ENCODE data around the gene SVOPL. TPM values are rescaled to one million over a fixed set of nuclear protein-coding genes. Genes with fewer than 3 reads are reported as not detected.

The SVOPL gene
- total and polyA plus RNA-seq, 5 donors = not detected

DNA sequence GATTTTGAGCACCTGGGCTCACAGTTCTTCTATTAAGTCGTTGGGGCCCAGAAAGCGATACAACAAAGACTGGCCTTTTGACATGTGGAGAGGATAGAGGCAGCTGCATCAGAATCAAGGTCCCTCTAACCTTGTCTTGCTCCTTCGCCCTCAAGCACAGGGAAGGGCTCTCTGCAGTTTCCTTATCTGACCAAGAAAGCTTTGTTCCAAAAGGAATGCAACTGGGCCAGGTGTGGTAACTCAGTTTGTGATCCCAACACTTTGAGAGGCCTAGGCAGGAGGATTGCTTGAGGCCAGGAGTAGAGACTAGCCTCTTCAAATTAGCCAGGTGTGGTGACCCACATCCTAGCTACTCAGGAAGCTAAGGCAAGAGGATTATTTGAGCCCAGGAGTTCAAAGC is 32.2 kb downstream of the SVOPL start:
- Histone ChIP-seq H3K27me3 (ENCODE audit: control insufficient read depth, insufficient read depth) (no peaks in the 10 kb centered on the region), H3K4me1 (ENCODE audit: control insufficient read depth, insufficient read depth, low read length) (no peaks in the 10 kb centered on the region), H3K4me3 (ENCODE audit: low read length) (no peak overlapping the region), H3K27ac (ENCODE audit: low read length) (no peak overlapping the region), H3K9me3 (ENCODE audit: control insufficient read depth, low read length) (peaks cover 1% of the 10 kb centered on the region)
- DNase-seq = no peak
- no peak for ATAC-seq
- intact Hi-C loops (cut with DNase I) = no loop called here
- 89% methylated on average over 3 of the region's 3 CpGs for WGBS

DNA sequence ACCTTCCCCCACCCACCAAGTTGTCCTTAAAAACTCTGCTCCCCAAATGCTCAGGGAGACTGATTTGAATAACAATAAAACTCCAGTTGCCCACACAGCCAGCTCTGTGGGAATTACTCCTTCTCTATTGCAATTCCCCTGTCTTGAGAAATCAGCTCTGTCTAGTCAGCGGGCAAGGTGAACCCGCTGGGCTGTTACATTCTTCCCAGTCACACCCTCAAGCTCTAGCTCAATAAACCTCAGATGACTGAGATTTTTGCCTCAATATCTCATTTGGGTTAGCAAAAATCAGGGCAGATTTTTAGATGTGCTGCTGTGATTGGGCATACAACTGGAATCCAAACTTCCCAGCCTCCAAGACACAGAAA is 32.9 kb downstream of the SVOPL start:
- DNase-seq (no peak), ATAC-seq (no peak)
- WGBS = 97% methylated on average over 2 of the region's 2 CpGs
- no peaks in the 10 kb centered on the region for H3K27me3 ChIP-seq (ENCODE audit: control insufficient read depth, insufficient read depth)
- H3K4me3 ChIP-seq (ENCODE audit: low read length) = no peak overlapping the region
- H3K27ac ChIP-seq (ENCODE audit: low read length) = no peak overlapping the region
- H3K4me1 ChIP-seq (ENCODE audit: control insufficient read depth, insufficient read depth, low read length) = no peaks in the 10 kb centered on the region
- intact Hi-C loops (cut with DNase I) = no loop called here
- H3K9me3 ChIP-seq (ENCODE audit: control insufficient read depth, low read length) = peaks cover 1% of the 10 kb centered on the region

DNA sequence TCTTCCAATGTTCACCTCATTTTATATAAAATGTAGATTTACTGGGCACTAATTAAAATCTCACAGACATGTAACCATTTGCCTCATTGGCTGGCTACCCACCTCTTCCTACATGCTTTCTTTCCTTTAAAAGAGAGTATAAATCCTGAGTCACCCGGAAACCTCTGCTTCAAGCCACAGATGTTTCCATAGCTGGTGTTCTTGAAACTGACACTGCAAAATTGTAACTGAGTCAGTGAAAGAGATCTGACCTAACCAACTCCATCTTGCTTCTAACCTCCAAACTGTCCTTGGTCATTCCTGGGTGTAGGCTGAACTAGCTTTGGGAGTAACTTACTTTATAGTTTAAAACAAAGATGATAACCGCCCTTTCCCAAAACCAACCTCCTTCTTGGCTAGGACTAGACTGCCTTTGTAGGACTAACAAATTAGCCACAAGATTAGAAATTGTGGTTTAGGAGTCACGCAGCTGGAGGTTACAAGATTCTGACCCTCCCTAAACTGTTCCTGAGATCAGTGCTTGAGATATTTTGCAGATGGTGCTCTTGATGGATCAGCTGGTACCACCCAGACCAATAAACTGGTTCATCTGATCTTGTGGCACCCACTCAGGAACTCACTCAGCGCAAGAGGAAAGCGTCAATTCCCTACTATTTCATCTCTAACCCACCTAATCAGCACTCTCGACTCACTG is 33.5 kb downstream of the SVOPL start:
- intact Hi-C loops (cut with DNase I) = no loop called here
- no peaks in the 10 kb centered on the region for H3K27me3 ChIP-seq (ENCODE audit: control insufficient read depth, insufficient read depth)
- H3K4me1 ChIP-seq (ENCODE audit: control insufficient read depth, insufficient read depth, low read length) = no peaks in the 10 kb centered on the region
- H3K4me3 ChIP-seq (ENCODE audit: low read length) = no peak overlapping the region
- DNase-seq = no peak
- peaks cover 1% of the 10 kb centered on the region for H3K9me3 ChIP-seq (ENCODE audit: control insufficient read depth, low read length)
- no peak for ATAC-seq
- no peak overlapping the region for H3K27ac ChIP-seq (ENCODE audit: low read length)
- 91% methylated on average over 6 of the region's 6 CpGs for WGBS

DNA sequence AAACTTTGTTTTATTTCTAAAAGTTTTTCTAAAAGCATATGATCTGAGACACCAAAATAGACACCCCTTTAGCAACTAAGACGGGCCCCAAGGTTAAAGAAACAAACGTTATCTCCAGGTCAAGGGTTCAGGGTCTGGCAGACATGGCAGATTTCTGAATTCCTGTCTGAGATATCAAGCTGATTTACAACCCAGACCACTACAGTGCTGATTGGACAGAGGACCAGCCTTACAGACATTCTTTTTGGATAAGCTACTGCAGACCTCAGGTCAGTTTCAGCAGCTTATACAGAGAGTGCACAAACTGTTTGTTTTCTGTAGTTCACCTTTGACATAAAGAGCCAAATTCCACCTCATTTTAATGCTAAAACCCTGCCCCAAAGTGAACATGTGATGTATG is 34.8 kb downstream of the SVOPL start:
- Histone ChIP-seq H3K4me3 (ENCODE audit: low read length) (no peak overlapping the region), H3K27me3 (ENCODE audit: control insufficient read depth, insufficient read depth) (no peaks in the 10 kb centered on the region), H3K27ac (ENCODE audit: low read length) (no peak overlapping the region), H3K4me1 (ENCODE audit: control insufficient read depth, insufficient read depth, low read length) (no peaks in the 10 kb centered on the region), H3K9me3 (ENCODE audit: control insufficient read depth, low read length) (peaks cover 1% of the 10 kb centered on the region)
- intact Hi-C loops (cut with DNase I) = no loop called here
- no peak for ATAC-seq
- 6% methylated on average over 2 of the region's 2 CpGs for WGBS
- DNase-seq = no peak

DNA sequence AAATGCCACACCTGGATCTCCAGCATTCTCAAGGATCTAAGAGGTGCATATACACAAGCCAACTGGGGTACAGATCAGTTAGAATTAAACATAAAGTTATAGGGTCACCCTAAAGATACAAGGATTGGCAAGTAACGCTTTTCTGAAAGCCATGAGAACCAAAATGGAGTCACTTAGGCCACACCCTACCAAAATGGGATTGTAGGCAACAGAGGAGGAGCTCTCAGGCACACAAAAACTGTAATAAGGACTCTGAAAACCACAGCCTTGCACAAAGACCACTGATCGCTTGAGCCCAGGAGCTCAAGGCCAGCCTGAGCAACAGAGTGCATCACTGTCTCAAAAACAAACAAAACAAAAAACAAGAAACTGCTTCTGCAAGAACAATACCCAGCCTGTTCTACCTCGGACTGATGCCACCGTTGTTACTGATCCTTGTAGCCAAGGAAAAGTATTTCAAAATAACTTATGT is 35.5 kb downstream of the SVOPL start:
- DNase-seq = no peak
- Histone ChIP-seq H3K27ac (ENCODE audit: low read length) (no peak overlapping the region), H3K4me1 (ENCODE audit: control insufficient read depth, insufficient read depth, low read length) (no peaks in the 10 kb centered on the region), H3K9me3 (ENCODE audit: control insufficient read depth, low read length) (peaks cover 1% of the 10 kb centered on the region), H3K27me3 (ENCODE audit: control insufficient read depth, insufficient read depth) (no peaks in the 10 kb centered on the region), H3K4me3 (ENCODE audit: low read length) (no peak overlapping the region)
- intact Hi-C loops (cut with DNase I) = no loop called here
- WGBS = 61% methylated on average over 4 of the region's 4 CpGs
- no peak for ATAC-seq

DNA sequence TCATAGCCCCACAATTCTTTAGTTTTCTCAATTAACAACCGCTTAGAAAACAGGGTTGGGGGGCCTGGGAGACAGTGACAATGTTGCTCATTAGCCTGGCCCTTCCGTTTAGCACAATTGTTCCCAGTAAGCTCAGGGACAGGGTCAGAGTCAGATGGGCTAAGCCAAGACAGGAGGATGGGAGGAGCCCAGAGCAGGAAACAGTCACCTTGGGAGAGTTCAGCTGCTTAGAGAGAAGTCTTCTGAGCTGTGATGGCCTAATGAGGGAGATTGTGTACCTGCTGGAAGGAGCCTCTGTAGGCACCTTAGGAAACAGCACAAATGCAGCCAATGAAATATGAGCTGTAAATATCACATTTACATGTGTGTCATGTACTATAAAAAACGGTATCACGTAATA is 35.9 kb downstream of the SVOPL start:
- Histone ChIP-seq H3K27ac (ENCODE audit: low read length) (no peak overlapping the region), H3K9me3 (ENCODE audit: control insufficient read depth, low read length) (peaks cover 1% of the 10 kb centered on the region), H3K4me1 (ENCODE audit: control insufficient read depth, insufficient read depth, low read length) (no peaks in the 10 kb centered on the region), H3K27me3 (ENCODE audit: control insufficient read depth, insufficient read depth) (no peaks in the 10 kb centered on the region), H3K4me3 (ENCODE audit: low read length) (no peak overlapping the region)
- DNase-seq (no peak), ATAC-seq (no peak)
- WGBS = 67% methylated on average over 4 of the region's 4 CpGs
- intact Hi-C loops (cut with DNase I) = no loop called here

DNA sequence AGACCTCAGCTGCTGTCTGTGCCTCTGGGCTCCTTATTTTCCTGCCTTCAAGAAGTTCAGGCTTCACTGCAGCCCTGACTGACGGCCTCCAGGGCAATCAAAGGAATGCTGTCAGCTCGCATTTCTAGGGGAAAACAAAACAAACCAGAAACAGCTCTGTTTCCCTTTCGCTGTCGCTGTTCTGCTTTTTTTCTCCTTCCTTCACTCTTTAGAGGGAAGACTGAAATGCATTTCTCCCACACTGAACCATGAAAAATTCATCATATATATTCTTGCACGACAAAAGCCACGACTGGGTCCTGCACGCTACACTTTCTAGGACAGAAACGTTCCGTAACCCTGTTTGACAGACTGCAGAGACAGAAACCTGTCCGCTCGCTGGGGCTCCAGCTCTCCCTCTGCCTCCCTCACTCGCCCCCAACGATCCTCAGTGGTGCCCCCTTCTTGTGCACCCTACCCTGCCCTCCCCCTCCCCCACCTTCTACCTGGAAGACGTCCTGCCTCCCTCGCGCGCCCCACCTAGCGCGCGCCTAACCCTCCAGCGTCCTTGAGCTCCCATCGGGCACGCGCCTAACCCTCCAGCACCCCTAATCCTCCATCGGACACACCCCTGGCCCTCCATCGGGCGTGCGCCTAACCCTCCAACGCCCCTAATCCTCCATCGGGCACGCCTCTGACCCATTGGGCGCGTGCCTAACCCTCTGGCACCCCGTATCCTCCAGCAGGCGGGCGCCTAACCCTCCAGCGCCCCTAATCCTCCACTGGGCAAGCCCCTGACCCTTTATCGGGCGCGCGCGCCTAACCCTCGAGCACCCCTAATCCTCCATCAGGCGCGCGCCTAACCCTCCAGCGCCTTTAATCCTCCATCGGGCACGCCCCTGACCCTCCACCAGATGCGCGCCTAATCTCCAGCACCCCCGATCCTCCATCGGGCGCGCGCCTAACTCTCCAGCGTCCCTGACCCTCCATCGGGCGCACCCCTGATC is 37.1 kb downstream of the SVOPL start:
- intact Hi-C loops (cut with DNase I) = no loop called here
- DNase-seq = no peak

DNA sequence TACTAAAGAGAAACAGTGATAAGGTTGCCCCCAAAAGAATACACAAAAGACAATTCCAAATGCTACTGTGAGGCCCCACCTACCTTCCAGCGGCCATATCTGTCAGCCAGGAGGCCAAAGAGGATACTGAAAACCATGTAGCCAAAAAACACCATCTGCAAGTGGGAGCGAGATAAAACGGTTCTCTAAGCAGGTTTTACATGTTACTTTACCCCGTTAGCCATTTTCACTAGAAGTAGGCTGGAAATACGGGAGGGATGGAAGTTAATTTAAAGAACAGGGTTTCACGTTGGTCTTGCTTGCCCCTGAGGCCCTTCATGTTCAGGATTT is 38.2 kb downstream of the SVOPL start:
- H3K27ac ChIP-seq (ENCODE audit: low read length) = no peak overlapping the region
- H3K9me3 ChIP-seq (ENCODE audit: control insufficient read depth, low read length) = no peaks in the 10 kb centered on the region
- WGBS = 72% methylated on average over 6 of the region's 6 CpGs
- ATAC-seq (no peak), DNase-seq (no peak)
- no peaks in the 10 kb centered on the region for H3K27me3 ChIP-seq (ENCODE audit: control insufficient read depth, insufficient read depth)
- no peak overlapping the region for H3K4me3 ChIP-seq (ENCODE audit: low read length)
- H3K4me1 ChIP-seq (ENCODE audit: control insufficient read depth, insufficient read depth, low read length) = no peaks in the 10 kb centered on the region
- intact Hi-C loops (cut with DNase I) = no loop called here

More for the DNA sequence above, 37.1 kb downstream of the SVOPL start:
- Histone ChIP-seq H3K9me3 (ENCODE audit: control insufficient read depth, low read length) (peaks cover 1% of the 10 kb centered on the region), H3K4me3 (ENCODE audit: low read length) (peak overlapping the region; percentile 16), H3K27me3 (ENCODE audit: control insufficient read depth, insufficient read depth) (no peaks in the 10 kb centered on the region), H3K27ac (ENCODE audit: low read length) (no peak overlapping the region), H3K4me1 (ENCODE audit: control insufficient read depth, insufficient read depth, low read length) (no peaks in the 10 kb centered on the region)
- 38% methylated on average over 59 of the region's 59 CpGs for WGBS
- ATAC-seq = peak in 1 of 2 donors; percentile 43

DNA sequence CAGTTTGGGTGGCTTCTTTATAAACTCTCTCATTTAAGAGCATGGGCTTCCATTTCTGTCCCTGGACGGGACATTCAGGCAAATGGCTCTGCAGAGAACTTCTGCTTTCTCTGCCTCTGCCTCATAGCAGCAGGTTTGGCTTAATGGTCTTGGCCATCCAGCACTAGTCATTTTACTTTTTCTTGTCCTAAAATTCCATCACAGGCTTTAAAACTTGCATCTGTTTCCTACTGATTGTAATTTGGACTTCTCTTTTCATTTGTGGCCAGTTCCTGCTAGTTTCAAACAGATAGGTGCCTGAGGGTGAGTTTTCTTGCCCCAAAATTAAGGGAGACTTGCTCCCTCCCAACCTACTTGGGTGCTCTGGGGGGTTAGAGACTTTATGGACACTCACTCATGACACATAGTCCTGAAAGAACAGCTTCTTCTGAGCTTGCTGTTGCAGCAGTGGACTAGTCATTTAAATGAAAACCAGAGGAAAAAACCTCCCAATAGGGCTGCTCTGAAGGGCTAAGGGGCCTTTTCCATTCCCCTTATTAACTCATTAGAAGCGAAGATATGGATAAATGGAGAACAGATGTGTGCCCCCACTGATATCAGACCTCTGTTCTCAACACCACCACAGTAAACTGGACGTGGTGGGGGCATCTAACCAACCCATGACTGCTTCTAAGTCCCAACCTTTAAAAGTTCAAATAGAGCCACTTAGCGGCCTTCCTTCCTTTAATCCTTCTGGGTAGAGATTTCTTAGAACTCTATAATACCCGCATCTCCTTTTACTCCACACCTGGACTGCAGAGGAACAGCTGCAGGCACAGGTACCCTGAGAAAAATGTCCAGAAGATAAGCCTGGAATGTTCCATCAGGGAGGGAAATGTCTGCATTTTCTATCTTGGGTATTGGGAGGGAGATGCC is 38.8 kb downstream of the SVOPL start:
- 84% methylated on average over 5 of the region's 5 CpGs for WGBS
- Histone ChIP-seq H3K27me3 (ENCODE audit: control insufficient read depth, insufficient read depth) (no peaks in the 10 kb centered on the region), H3K4me1 (ENCODE audit: control insufficient read depth, insufficient read depth, low read length) (no peaks in the 10 kb centered on the region), H3K4me3 (ENCODE audit: low read length) (no peak overlapping the region), H3K9me3 (ENCODE audit: control insufficient read depth, low read length) (no peaks in the 10 kb centered on the region), H3K27ac (ENCODE audit: low read length) (no peak overlapping the region)
- intact Hi-C loops (cut with DNase I) = no loop called here
- no peak for DNase-seq
- ATAC-seq = no peak

DNA sequence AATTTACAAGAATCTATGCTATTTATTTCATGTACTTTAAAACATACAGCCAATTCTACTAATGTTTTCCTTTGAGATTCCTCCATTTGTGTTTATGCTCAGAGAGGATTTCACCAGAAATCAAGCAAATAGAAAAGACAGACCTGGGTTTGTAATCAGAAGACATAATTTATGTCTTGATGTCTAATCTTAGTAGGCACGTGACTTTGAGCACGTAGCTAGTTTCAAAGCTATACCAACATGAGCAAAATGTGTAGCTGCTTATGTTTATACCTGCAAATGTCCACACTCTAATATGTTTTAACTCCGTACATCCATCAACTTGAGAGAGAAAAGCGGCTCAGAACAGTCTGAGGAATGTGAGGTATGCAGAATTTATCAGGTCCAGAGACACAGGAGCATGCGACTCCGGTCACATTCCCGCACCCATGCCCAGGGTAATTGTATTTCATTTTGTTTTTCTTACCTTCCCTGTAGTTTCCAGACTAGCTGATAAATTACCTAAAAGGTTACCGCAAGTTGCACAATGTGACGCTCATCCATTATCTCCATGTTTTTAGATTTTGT is 40.0 kb downstream of the SVOPL start:
- Histone ChIP-seq H3K9me3 (ENCODE audit: control insufficient read depth, low read length) (no peaks in the 10 kb centered on the region), H3K27me3 (ENCODE audit: control insufficient read depth, insufficient read depth) (no peaks in the 10 kb centered on the region), H3K4me1 (ENCODE audit: control insufficient read depth, insufficient read depth, low read length) (no peaks in the 10 kb centered on the region), H3K4me3 (ENCODE audit: low read length) (no peak overlapping the region), H3K27ac (ENCODE audit: low read length) (no peak overlapping the region)
- 59% methylated on average over 9 of the region's 9 CpGs for WGBS
- intact Hi-C loops (cut with DNase I) = no loop called here
- ATAC-seq (no peak), DNase-seq (no peak)
